NB4 (cell line): ENCODE results near the gene WNT10A.

ENCODE experiments used
- CTCF ChIP-seq: IDR thresholded peaks from one replicate; pipeline ENCODE4 v1.5.1; 2012; ENCODE audit warnings: low read depth, low read length
- POLR2A ChIP-seq: IDR thresholded peaks from 2 replicates; pipeline ENCODE4 v1.6.1; 2011; ENCODE audit warnings: mild to moderate bottlenecking; ENCODE audit not compliant: insufficient read length; ENCODE audit errors: extremely low read depth

GRCh38 chr2:218860950-218861381 lies 19.7 kb upstream of the WNT10A start:
- TF ChIP-seq CTCF (no peak), POLR2A (no peak)
